Endothelial cell of umbilical vein (primary cell): ENCODE data around the gene NUPR2. TPM values are rescaled to one million over a fixed set of nuclear protein-coding genes. Genes with fewer than 3 reads are reported as not detected.

Experiments
- BruUV-seq: library from RNA; stranded (reverse); fragments of 400-500 nt; replicated peaks from 2 replicates; lab custom pipeline; 2021; lab: Mats Ljungman, UMichigan
- CTCF ChIA-PET: fragments of 300-600, 350-600 bp; sonication (Branson Sonifier 250); formaldehyde crosslinking; loops from one replicate; lab custom pipeline; 2021; ENCODE audit warnings: antibody characterized with exemption, inconsistent platforms; lab: Charles Lee
- POLR2A ChIA-PET: fragments of 300-600, 350-600 bp; sonication (Branson Sonifier 250); formaldehyde crosslinking; loops from one replicate; lab custom pipeline; 2021; ENCODE audit warnings: antibody characterized with exemption, inconsistent platforms; lab: Charles Lee
- DNase-seq: peaks from one replicate; pipeline ENCODE4 v3.0.0-alpha.2; 2011; ENCODE audit warnings: low read depth, low spot score
- FAIRE-seq: peaks from 2 replicates; lab custom pipeline; 2011; peaks lifted over from hg19 to GRCh38; lab: Jason Lieb, UNC
- H2AFZ ChIP-seq: 2 replicates; pipeline ENCODE4 v1.6.0; 2012; ENCODE audit warnings: low read depth, low read length, control low read depth, inconsistent platforms
- H3K27ac ChIP-seq: 2 replicates; pipeline ENCODE4 v1.5.1; 2011; ENCODE audit warnings: low read depth, mild to moderate bottlenecking, control low read depth, low read length, moderate library complexity; ENCODE audit not compliant: insufficient read depth
- H3K27me3 ChIP-seq, 2 experiments: 2 replicates each; pipeline versions ENCODE4 v1.6.0 to v1.6.1; 2011; ENCODE audit warnings: low read length in 2 of 2, mixed read lengths in 1 of 2; ENCODE audit not compliant: control insufficient read depth in 2 of 2, insufficient read depth in 2 of 2
- H3K36me3 ChIP-seq, 2 experiments: 2 replicates in 1 of 2; 3 replicates in 1 of 2; pipeline ENCODE4 v1.5.1; 2011; ENCODE audit warnings: low read length in 2 of 2, mild to moderate bottlenecking in 1 of 2, moderate library complexity in 1 of 2; ENCODE audit not compliant: control insufficient read depth in 2 of 2, insufficient read depth in 2 of 2; ENCODE audit errors: extremely low read depth in 1 of 2
- H3K4me1 ChIP-seq: 3 replicates; pipeline ENCODE4 v1.5.1; 2011; ENCODE audit warnings: mild to moderate bottlenecking, low read length; ENCODE audit not compliant: control insufficient read depth, insufficient read depth; ENCODE audit errors: extremely low read depth
- H3K4me2 ChIP-seq: 2 replicates; pipeline ENCODE4 v1.6.1; 2011; ENCODE audit warnings: low read length, control low read depth, mixed read lengths; ENCODE audit not compliant: insufficient read depth
- H3K4me3 ChIP-seq, 3 experiments: fragments of 200-600 bp in 1 of 3; sonication (generic), shearing (Covaris generic) in 1 of 3; replicated peaks in 1 of 3; 2 replicates each; pipeline ENCODE4 v1.5.1; 2011 to 2016; ENCODE audit warnings: control low read depth in 3 of 3, low read length in 3 of 3, mild to moderate bottlenecking in 2 of 3, inconsistent platforms in 1 of 3, low read depth in 1 of 3, moderate library complexity in 1 of 3; ENCODE audit not compliant: insufficient read depth in 1 of 3
- H3K79me2 ChIP-seq: 2 replicates; pipeline ENCODE4 v1.6.0; 2012; ENCODE audit warnings: low read length, inconsistent platforms; ENCODE audit not compliant: control insufficient read depth, insufficient read depth
- H3K9ac ChIP-seq: replicated peaks from 2 replicates; pipeline ENCODE3; 2011; ENCODE audit warnings: low read length, control low read depth; ENCODE audit not compliant: insufficient read depth; ENCODE audit errors: extremely low read depth
- H3K9me1 ChIP-seq: replicated peaks from 3 replicates; pipeline ENCODE4 v1.6.0; 2011; ENCODE audit warnings: mild to moderate bottlenecking, low read length; ENCODE audit not compliant: control insufficient read depth, insufficient read depth; ENCODE audit errors: extremely low read depth
- H3K9me3 ChIP-seq: replicated peaks from 2 replicates; pipeline ENCODE4 v1.5.1; 2012; ENCODE audit warnings: low read length, inconsistent platforms; ENCODE audit not compliant: control insufficient read depth, insufficient read depth
- H4K20me1 ChIP-seq: replicated peaks from 2 replicates; pipeline ENCODE3; 2011; ENCODE audit warnings: mild to moderate bottlenecking, low read length; ENCODE audit not compliant: control insufficient read depth, insufficient read depth; ENCODE audit errors: extremely low read depth
- CTCF ChIP-seq, 2 donors: IDR thresholded peaks; 1 replicate in 1 of 2; 2 replicates in 1 of 2; pipeline ENCODE4 v1.5.1; 2011; ENCODE audit warnings: low read length in 2 of 2, mild to moderate bottlenecking in 2 of 2, moderate library complexity in 2 of 2, control low read depth in 1 of 2, inconsistent platforms in 1 of 2, low read depth in 1 of 2; ENCODE audit not compliant: insufficient read depth in 1 of 2; ENCODE audit errors: extremely low read depth in 1 of 2
- EZH2 ChIP-seq: IDR thresholded peaks from 2 replicates; pipeline ENCODE4 v1.6.1; 2012; ENCODE audit warnings: borderline replicate concordance, low read depth, mild to moderate bottlenecking, moderate library complexity, low read length, inconsistent platforms; ENCODE audit not compliant: severe bottlenecking
- FOS ChIP-seq: IDR thresholded peaks from 2 replicates; pipeline ENCODE4 v1.6.1; 2011; ENCODE audit warnings: mild to moderate bottlenecking, low read length, moderate library complexity, borderline replicate concordance; ENCODE audit not compliant: insufficient read depth
- GATA2 ChIP-seq: IDR thresholded peaks from 2 replicates; pipeline ENCODE4 v1.7.0; 2011; ENCODE audit warnings: low read depth, mild to moderate bottlenecking, moderate library complexity, mixed read lengths, low read length; ENCODE audit not compliant: insufficient read length, insufficient read depth
- JUN ChIP-seq: IDR thresholded peaks from 2 replicates; pipeline ENCODE4 v1.6.1; 2011; ENCODE audit warnings: borderline replicate concordance, low read depth; ENCODE audit not compliant: insufficient read length, insufficient read depth
- MYC ChIP-seq: IDR thresholded peaks from one replicate; pipeline ENCODE4 v1.6.1; 2011; ENCODE audit warnings: mild to moderate bottlenecking, low read depth, low read length
- POLR2A ChIP-seq: IDR thresholded peaks from 2 replicates; pipeline ENCODE4 v1.6.1; 2012; ENCODE audit warnings: low read depth, mild to moderate bottlenecking, control low read depth, low read length
- POLR2AphosphoS5 ChIP-seq: IDR thresholded peaks from 2 replicates; pipeline ENCODE4 v1.6.1; 2012; ENCODE audit warnings: low read depth, mild to moderate bottlenecking, control low read depth, low read length, moderate library complexity; ENCODE audit not compliant: insufficient read depth
- dilution Hi-C: fragments of 300-500 bp; cut with MboI; formaldehyde crosslinking; loops from one replicate; pipeline ENCODE4 v1.15.0; 2019; ENCODE audit warnings: low sequenced_read_pairs; ENCODE audit not compliant: extremely low pct_ligation_motif_present
- intact Hi-C: fragments of 100-400 bp; cut with micrococcal nuclease; formaldehyde crosslinking; loops from one replicate; pipeline ENCODE4 v1.10.0; 2022
- polyA plus RNA-seq, 4 experiments: library from polyadenylated mRNA; depleted of rRNA in 3 of 4; stranded (reverse) in 3 of 4; unstranded in 1 of 4; fragments of >200 nt; gene quantifications; 2 replicates each; pipeline versions ENCODE4 v1.2.1 to v1.2.3, GENCODE V29; 2011 to 2012; ENCODE audit warnings: missing spikeins in 1 of 4
- total RNA-seq: library from RNA; stranded (reverse); gene quantifications from 2 replicates; pipeline ENCODE4 v1.2.3, GENCODE V29; 2021
- TF ChIP-seq, protein P1 (sequence below): IDR thresholded peaks from 2 replicates; pipeline ENCODE4 v1.6.1; 2011; ENCODE audit not compliant: insufficient read depth, insufficient read length

NUPR2 gene
- total and polyA plus RNA-seq, 2 donors (not counting 3 experiments of a cell fraction or from before 2014, with no cell fraction given), result not detected

GRCh38 chr7:56087445-56087844 lies 28.8 kb downstream of the NUPR2 start:
- Histone ChIP-seq H4K20me1 (no peaks in the 10 kb centered on the region), H3K27ac (no peak overlapping the region), H3K36me3 (no peaks in the 10 kb centered on the region), H3K9me3 (no peaks in the 10 kb centered on the region), H3K79me2 (no peaks in the 10 kb centered on the region), H3K4me2 (no peak overlapping the region), H3K9me1 (no peaks in the 10 kb centered on the region), H3K27me3 (no peaks in the 10 kb centered on the region), H3K4me1 (no peaks in the 10 kb centered on the region), H2AFZ (no peak overlapping the region), H3K4me3 (no peak overlapping the region), H3K9ac (no peak overlapping the region)
- POLR2A ChIA-PET, result no interaction called here
- TF ChIP-seq GATA2, result no peak
- no peak for TF ChIP-seq JUN
- TF ChIP-seq, protein P1, sequence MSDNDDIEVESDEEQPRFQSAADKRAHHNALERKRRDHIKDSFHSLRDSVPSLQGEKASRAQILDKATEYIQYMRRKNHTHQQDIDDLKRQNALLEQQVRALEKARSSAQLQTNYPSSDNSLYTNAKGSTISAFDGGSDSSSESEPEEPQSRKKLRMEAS, result no peak
- no peak for TF ChIP-seq POLR2AphosphoS5
- TF ChIP-seq FOS, result no peak
- TF ChIP-seq POLR2A, result no peak
- TF ChIP-seq CTCF (IDR thresholded peaks at IDR 0.05; ENCODE audit: extremely low read depth in 1 of 2, insufficient read depth in 1 of 2, low read depth in 1 of 2, low read length in 2 of 2), result no peak
- no peak for TF ChIP-seq EZH2
- no peak for TF ChIP-seq MYC
- dilution Hi-C loops, result no loop called here
- CTCF ChIA-PET, result interaction anchor here (2.3 kb wide), 1 partner anchor 8 kb away, joined by 7 read pairs; no protein-coding TSS in a partner anchor
- intact Hi-C loops, result no loop called here
- DNase-seq, result no peak
- no TSS peak for BruUV-seq
- FAIRE-seq, result no peak
